ENCODE measurements around the gene SV2B. TPM values are rescaled to one million over a fixed set of nuclear protein-coding genes. Genes with fewer than 3 reads are reported as not detected.

SV2B gene
- total RNA-seq, 1 experiment from 2014 or later = not detected

- no peak overlapping the region for H3K18ac ChIP-seq (ENCODE audit: insufficient read length, low read depth, low read length)
- no peaks in the 10 kb centered on the region for H4K20me1 ChIP-seq (ENCODE audit: control insufficient read depth, insufficient read depth, insufficient read length)
- H3K4me2 ChIP-seq (ENCODE audit: insufficient read depth, insufficient read length, low read length) = no peak overlapping the region
- H4K5ac ChIP-seq (ENCODE audit: insufficient read length, low read depth, low read length) = no peak overlapping the region
- no peaks in the 10 kb centered on the region for H3K4me1 ChIP-seq (ENCODE audit: insufficient read depth, low read length)
- H3K4ac ChIP-seq (ENCODE audit: low read depth, low read length) = no peak overlapping the region
- no peak overlapping the region for H3K27ac Mint-ChIP-seq
- TF ChIP-seq CTCF (conservative IDR thresholded peaks at IDR 0.05) = no peak
- H3K56ac ChIP-seq (ENCODE audit: insufficient read length, low read depth, low read length) = no peak overlapping the region
- H3T11ph ChIP-seq (ENCODE audit: low read length) = no peak overlapping the region
- no peak overlapping the region for H2BK12ac ChIP-seq (ENCODE audit: insufficient read length, low read depth, low read length)
- no peak overlapping the region for H2BK5ac ChIP-seq (ENCODE audit: insufficient read length, low read length)
- no peak overlapping the region for H2AK5ac ChIP-seq (ENCODE audit: insufficient read length, low read length)
- no peak for DNase-seq
- H3K9me3 ChIP-seq (ENCODE audit: control insufficient read depth, low read depth, low read length) = no peaks in the 10 kb centered on the region
- no peak overlapping the region for H2AFZ ChIP-seq (ENCODE audit: low read length)
- no peaks in the 10 kb centered on the region for H3K79me1 ChIP-seq (ENCODE audit: insufficient read depth, low read depth, low read length, poor library complexity, severe bottlenecking)
- H3K4me3 Mint-ChIP-seq = no peak overlapping the region
- H4K8ac ChIP-seq (replicated peaks; ENCODE audit: insufficient read length, low read depth, low read length) = no peak overlapping the region
- no peaks in the 10 kb centered on the region for H3K79me2 ChIP-seq (ENCODE audit: insufficient read depth, low read length)
- no CpG with 5 or more reads among the region's 2 CpGs for WGBS (ENCODE audit: extremely low coverage, insufficient read length, low lambda C conversion rate)
- H3K27me3 ChIP-seq (ENCODE audit: insufficient read depth, low read length) = no peaks in the 10 kb centered on the region
- H3K9ac ChIP-seq (ENCODE audit: extremely low read depth, insufficient read length, low read length) = no peak overlapping the region
- no peak overlapping the region for H3K23ac ChIP-seq (ENCODE audit: insufficient read length, low read depth, low read length)
- no peaks in the 10 kb centered on the region for H3K36me3 Mint-ChIP-seq (ENCODE audit: insufficient read depth in 1 of 3, low read depth in 3 of 3)
- H3K9me3 Mint-ChIP-seq = no peaks in the 10 kb centered on the region
- H4K91ac ChIP-seq (ENCODE audit: insufficient read length, low read depth, low read length) = no peak overlapping the region
- no peak overlapping the region for H2BK20ac ChIP-seq (ENCODE audit: low read depth, low read length, poor library complexity, severe bottlenecking)
- no peaks in the 10 kb centered on the region for H3K23me2 ChIP-seq (ENCODE audit: insufficient read length, low read depth, low read length, poor library complexity, severe bottlenecking)
- H2BK15ac ChIP-seq (ENCODE audit: low read depth, low read length) = no peak overlapping the region
- H3K4me1 Mint-ChIP-seq = peaks cover 0 to 4% of the 10 kb centered on the region in 2 experiments; a peak in 1 of 4 replicates
- no peak overlapping the region for H3K14ac ChIP-seq (ENCODE audit: insufficient read depth, low read length)
- H3K27me3 Mint-ChIP-seq (ENCODE audit: low read depth) = peaks cover 19% of the 10 kb centered on the region
- H2BK120ac ChIP-seq (ENCODE audit: low read depth, low read length, poor library complexity, severe bottlenecking) = no peak overlapping the region
- no peak overlapping the region for H3K27ac ChIP-seq (ENCODE audit: insufficient read length, low read depth, low read length)
These were observed 146.9 kb downstream of the SV2B start for GRCh38 chr15:91246998-91247397.

All from H9 (cell line).